Tibial nerve (tissue), 4 donors: ENCODE data around the gene FAM114A2. TPM values are rescaled to one million over a fixed set of nuclear protein-coding genes. Genes with fewer than 3 reads are reported as not detected.

Experiments
- DNase-seq, 2 donors: peaks; one replicate each; pipeline ENCODE4 v3.0.0-alpha.2; 2019; ENCODE audit warnings: low spot score in 2 of 2
- H3K27ac ChIP-seq, 4 donors: fragments of 200-600 bp; sonication (generic) in 3 of 4; one replicate each; pipeline ENCODE4 v1.5.1; 2017 to 2019; ENCODE audit warnings: mild to moderate bottlenecking in 1 of 4
- H3K27me3 ChIP-seq, 2 donors: fragments of 200-600 bp; sonication (generic) in 1 of 2; one replicate each; pipeline versions ENCODE4 v1.5.1 to v1.6.0; 2017 to 2019
- H3K36me3 ChIP-seq, 3 donors: fragments of 200-600 bp; sonication (generic); one replicate each; pipeline ENCODE4 v1.5.1; 2018 to 2019
- H3K4me1 ChIP-seq, 4 donors: fragments of 200-600 bp; sonication (generic) in 3 of 4; one replicate each; pipeline ENCODE4 v1.5.1; 2017 to 2019
- H3K4me3 ChIP-seq, 4 donors: fragments of 200-600 bp; sonication (generic) in 3 of 4; one replicate each; pipeline ENCODE4 v1.5.1; 2017 to 2019; ENCODE audit warnings: mild to moderate bottlenecking in 1 of 4, moderate library complexity in 1 of 4
- H3K9me3 ChIP-seq, 4 donors: fragments of 200-600 bp; sonication (generic) in 3 of 4; one replicate each; pipeline ENCODE4 v1.5.1; 2017 to 2019
- CTCF ChIP-seq, 5 experiments: fragments of 200-600 bp in 3 of 5; fragments of 450-650 bp in 2 of 5; sonication (generic) in 3 of 5; IDR thresholded peaks; one replicate each; pipeline ENCODE4 v1.5.1; 2016 to 2019; ENCODE audit warnings: antibody characterized with exemption in 5 of 5, mild to moderate bottlenecking in 3 of 5, moderate library complexity in 2 of 5
- EP300 ChIP-seq, 2 donors: sonication (generic); formaldehyde crosslinking; IDR thresholded peaks; one replicate each; pipeline ENCODE4 v1.6.1; 2017; ENCODE audit warnings: antibody characterized with exemption in 2 of 2, mild to moderate bottlenecking in 1 of 2
- POLR2A ChIP-seq, 2 donors: fragments of 450-650 bp; IDR thresholded peaks; one replicate each; pipeline ENCODE4 v1.6.1; 2017; ENCODE audit warnings: antibody characterized with exemption in 2 of 2, mild to moderate bottlenecking in 2 of 2, moderate library complexity in 2 of 2
- WGBS, 2 donors: methylation state at CpG; one replicate each; pipeline ENCODE4 v1.1.5; 2018; 5-methylcytosine and 5-hydroxymethylcytosine counted together
- total RNA-seq, 4 donors: library from RNA; depleted of rRNA; stranded (reverse); fragments of >200 nt; gene quantifications; one replicate each; pipeline ENCODE4 v1.1.0, GENCODE V29; 2016

The FAM114A2 gene
- total RNA-seq, 4 donors from 2014 or later: 10.5 to 19.7 (median 13.6) TPM

- Histone ChIP-seq H3K27me3 (no peaks in the 10 kb centered on the region), H3K9me3 (no peaks in the 10 kb centered on the region), H3K36me3 (peaks cover 0 to 7% (median 0%) of the 10 kb centered on the region in 3 donors), H3K4me1 (peaks cover 0 to 15% (median 0%) of the 10 kb centered on the region in 4 donors), H3K27ac (no peak overlapping the region), H3K4me3 (no peak overlapping the region)
- WGBS, 2 donors: 52 to 61% methylated on average over 6 of the region's 6 CpGs
- no peak for DNase-seq
- TF ChIP-seq EP300 (IDR thresholded peaks at IDR 0.05): no peak
- TF ChIP-seq CTCF (IDR thresholded peaks at IDR 0.05): no peak
- TF ChIP-seq POLR2A (IDR thresholded peaks at IDR 0.05): no peak
These were observed 20.3 kb upstream of the FAM114A2 start for GRCh38 chr5:154059039-154059430.

- Histone ChIP-seq H3K4me3 (no peak overlapping the region), H3K9me3 (no peaks in the 10 kb centered on the region), H3K27me3 (no peaks in the 10 kb centered on the region), H3K27ac (no peak overlapping the region), H3K4me1 (peaks cover 0 to 15% (median 0%) of the 10 kb centered on the region in 4 donors), H3K36me3 (peaks cover 0 to 14% (median 0%) of the 10 kb centered on the region in 3 donors)
- DNase-seq: no peak
- TF ChIP-seq CTCF (IDR thresholded peaks at IDR 0.05) (no peak), EP300 (IDR thresholded peaks at IDR 0.05) (no peak), POLR2A (IDR thresholded peaks at IDR 0.05) (no peak)
- 65 to 72% methylated on average over 10 of the region's 10 CpGs for WGBS, 2 donors
These were observed 19.6 kb upstream of the FAM114A2 start for GRCh38 chr5:154058055-154059038.

- Histone ChIP-seq H3K4me3 (no peak overlapping the region), H3K27ac (no peak overlapping the region), H3K4me1 (peaks cover 0 to 15% (median 0%) of the 10 kb centered on the region in 4 donors), H3K27me3 (no peaks in the 10 kb centered on the region), H3K9me3 (no peaks in the 10 kb centered on the region), H3K36me3 (peaks cover 0 to 29% (median 0%) of the 10 kb centered on the region in 3 donors)
- TF ChIP-seq POLR2A (IDR thresholded peaks at IDR 0.05) (no peak), EP300 (IDR thresholded peaks at IDR 0.05) (no peak), CTCF (IDR thresholded peaks at IDR 0.05) (no peak)
- 65 to 69% methylated on average over 2 of the region's 2 CpGs for WGBS, 2 donors
- no peak for DNase-seq
These were observed 16.5 kb upstream of the FAM114A2 start for GRCh38 chr5:154055201-154055600.

- TF ChIP-seq EP300 (IDR thresholded peaks at IDR 0.05): no peak
- no peak for TF ChIP-seq CTCF (IDR thresholded peaks at IDR 0.05)
- no peak for TF ChIP-seq POLR2A (IDR thresholded peaks at IDR 0.05)
- Histone ChIP-seq H3K36me3 (peaks cover 0 to 33% (median 0%) of the 10 kb centered on the region in 3 donors), H3K27me3 (no peaks in the 10 kb centered on the region), H3K4me1 (peaks cover 0 to 13% (median 2%) of the 10 kb centered on the region in 4 donors), H3K27ac (no peak overlapping the region), H3K4me3 (no peak overlapping the region), H3K9me3 (no peaks in the 10 kb centered on the region)
- DNase-seq: no peak
- WGBS, 2 donors: 80 to 86% methylated on average over 4 of the region's 4 CpGs
These were observed 14.8 kb upstream of the FAM114A2 start for GRCh38 chr5:154053468-154053867.

- Histone ChIP-seq H3K4me1 (peaks cover 0 to 38% (median 7%) of the 10 kb centered on the region in 4 donors), H3K36me3 (peaks cover 0 to 33% (median 0%) of the 10 kb centered on the region in 3 donors), H3K27ac (no peak overlapping the region), H3K4me3 (no peak overlapping the region), H3K9me3 (no peaks in the 10 kb centered on the region), H3K27me3 (no peaks in the 10 kb centered on the region)
- DNase-seq: no peak
- TF ChIP-seq POLR2A (IDR thresholded peaks at IDR 0.05): no peak
- no peak for TF ChIP-seq CTCF (IDR thresholded peaks at IDR 0.05)
- TF ChIP-seq EP300 (IDR thresholded peaks at IDR 0.05): no peak
- 81 to 86% methylated on average over 5 of the region's 5 CpGs for WGBS, 2 donors
These were observed 10.9 kb upstream of the FAM114A2 start for GRCh38 chr5:154049636-154050035.
